ENCODE measurements around the gene TSKS. TPM values are rescaled to one million over a fixed set of nuclear protein-coding genes. Genes with fewer than 3 reads are reported as not detected.

Gene TSKS
- total and polyA plus RNA-seq, 10 of the 15 experiments (the other 5 are each of a cell fraction or from before 2014, with no cell fraction given): not detected

GRCh38 chr19:49799271-49799797 is 36.2 kb upstream of the TSKS start:
- H3K9ac ChIP-seq (ENCODE audit: control insufficient read depth, insufficient read depth, low read length): no peak overlapping the region
- 96% methylated on average over 28 of the region's 28 CpGs for WGBS (ENCODE audit: insufficient coverage, insufficient replicate concordance, low lambda C conversion rate, missing lambda C conversion rate)
- H3K27ac ChIP-seq (ENCODE audit: control insufficient read depth, insufficient read depth): no peak overlapping the region
- ChIA-PET SMC1A (ENCODE audit: uncharacterized antibody, unreplicated experiment) (no interaction called here), POLR2A (interaction anchor here (0.6 kb wide), 1 partner anchor 272 kb away, joined by 3 read pairs; the partner anchor contains the start of gene RCN3), RAD21 (ENCODE audit: unreplicated experiment) (no interaction called here), CTCF (no interaction called here)
- in situ Hi-C loops (cut with MboI): no loop called here
- no peaks in the 10 kb centered on the region for H4K20me1 ChIP-seq (ENCODE audit: control insufficient read depth, insufficient read depth)
- H3K9me3 ChIP-seq (replicated peaks; ENCODE audit: control insufficient read depth, insufficient read depth, low read length): no peaks in the 10 kb centered on the region
- DNase-seq (ENCODE audit: low read depth, low spot score) (no peak), ATAC-seq (no peak), FAIRE-seq (no peak)
- H3K27me3 ChIP-seq (replicated peaks in 1 of 2; ENCODE audit: control insufficient read depth in 2 of 2, insufficient read depth in 2 of 2, low read length in 1 of 2): no peaks in the 10 kb centered on the region
- intact Hi-C loops (cut with micrococcal nuclease; ENCODE audit: unreplicated experiment): no loop called here
- no TSS peak for BruUV-seq (replicated peaks)
- peaks cover 17 to 39% of the 10 kb centered on the region in 2 experiments; a peak in 3 of 4 replicates for H3K36me3 ChIP-seq (ENCODE audit: control insufficient read depth in 2 of 2, insufficient read depth in 2 of 2, low read length in 1 of 2)
- TF ChIP-seq ESRRA (IDR thresholded peaks at IDR 0.05; ENCODE audit: low read length) (no peak), NR2C2 (IDR thresholded peaks at IDR 0.05; ENCODE audit: borderline replicate concordance, control insufficient read depth, insufficient read length, low read depth) (no peak), RB1 (IDR thresholded peaks at IDR 0.05; ENCODE audit: borderline replicate concordance) (no peak), ATF3 (IDR thresholded peaks at IDR 0.05; ENCODE audit: borderline replicate concordance, extremely low read depth, low read depth, low read length) (no peak), BHLHE40 (IDR thresholded peaks at IDR 0.05; ENCODE audit: borderline replicate concordance in 1 of 2, low read depth in 2 of 2, low read length in 1 of 2) (no peak), RAD21 (IDR thresholded peaks at IDR 0.05; ENCODE audit: insufficient read depth, low read depth, low read length) (no peak), SUPT20H (IDR thresholded peaks at IDR 0.05; ENCODE audit: borderline replicate concordance, control insufficient read depth, low read depth, low read length) (no peak), BRCA1 (IDR thresholded peaks at IDR 0.05; ENCODE audit: low read depth, low read length) (no peak), DPF2 (IDR thresholded peaks at IDR 0.05) (no peak), CUX1 (IDR thresholded peaks at IDR 0.05; ENCODE audit: insufficient replicate concordance, low read depth, low read length) (no peak), USF1 (IDR thresholded peaks at IDR 0.05; ENCODE audit: borderline replicate concordance, extremely low read length, insufficient read depth, low read depth, low read length) (no peak), IRF3 (IDR thresholded peaks at IDR 0.05) (no peak), EZH2 (IDR thresholded peaks at IDR 0.05; ENCODE audit: borderline replicate concordance, control insufficient read depth, low read depth, low read length) (no peak)
- no peak overlapping the region for H2AFZ ChIP-seq (ENCODE audit: control insufficient read depth, low read depth, low read length)
- H3K79me2 ChIP-seq (ENCODE audit: control insufficient read depth, insufficient read depth, low read length): no peaks in the 10 kb centered on the region
- no peak overlapping the region for H3K4me3 ChIP-seq
- H3K4me2 ChIP-seq (ENCODE audit: control insufficient read depth, insufficient read depth): no peak overlapping the region
- no peaks in the 10 kb centered on the region for H3K4me1 ChIP-seq (ENCODE audit: control insufficient read depth, insufficient read depth, low read length)
